Adipose tissue (tissue), 3 donors: Measurements from ENCODE around the gene SOCS6. TPM values are rescaled to one million over a fixed set of nuclear protein-coding genes. Genes with fewer than 3 reads are reported as not detected.

Experiments used
- H3K27ac ChIP-seq: one replicate; pipeline ENCODE4 v1.5.1; 2013; ENCODE audit warnings: low read depth, low read length
- WGBS, 3 donors: extraction: QIAGEN DNeasy Blood & Tissue Kit; methylation state at CpG; one replicate each; pipeline ENCODE4 v1.1.7; 2013; 5-methylcytosine and 5-hydroxymethylcytosine counted together
- polyA plus RNA-seq, 3 donors: library from polyadenylated mRNA; stranded (reverse); fragments of 200-250 nt; gene quantifications; one replicate each; pipeline ENCODE4 v1.2.3, GENCODE V29; 2013
- donor health status: healthy with polysubstance abuse.
- donor health status: Bipolar disorder and iron deficiency.
- donor health status: healthy.

SOCS6 gene
- polyA plus RNA-seq, 3 donors = 4.0 to 9.4 (median 4.5) TPM

DNA sequence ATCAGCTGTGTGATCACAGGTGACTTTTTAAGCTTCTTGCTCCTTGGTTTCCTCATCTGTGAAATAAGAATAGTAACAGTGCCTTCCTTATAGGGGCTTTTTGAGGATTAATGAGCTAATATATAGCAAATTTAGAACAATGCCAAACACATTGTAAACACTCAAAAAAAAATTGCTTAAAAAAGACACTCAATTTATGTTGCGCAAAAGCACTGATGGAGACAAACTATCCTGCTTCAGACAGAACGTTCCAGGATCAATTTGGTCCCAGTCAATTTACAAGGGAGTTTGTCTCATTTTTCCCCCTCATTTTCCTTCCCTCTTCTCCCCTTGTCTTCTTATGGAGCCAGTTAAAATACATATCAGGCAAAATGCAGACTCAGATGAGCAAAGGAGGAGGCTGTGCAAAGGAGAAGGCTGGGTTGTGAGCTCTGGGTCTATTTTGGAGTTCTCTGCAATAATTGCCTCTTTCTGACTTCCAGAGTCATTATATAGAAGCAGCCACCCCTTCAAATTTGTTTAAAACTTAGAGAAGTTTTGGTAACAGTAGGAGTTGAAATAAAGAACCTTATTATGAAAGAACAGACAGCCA, 83.7 kb downstream of the SOCS6 start:
- 80 to 91% (median 84%) methylated on average over 2 of the region's 2 CpGs for WGBS, 3 donors
- H3K27ac ChIP-seq = no peak overlapping the region

DNA sequence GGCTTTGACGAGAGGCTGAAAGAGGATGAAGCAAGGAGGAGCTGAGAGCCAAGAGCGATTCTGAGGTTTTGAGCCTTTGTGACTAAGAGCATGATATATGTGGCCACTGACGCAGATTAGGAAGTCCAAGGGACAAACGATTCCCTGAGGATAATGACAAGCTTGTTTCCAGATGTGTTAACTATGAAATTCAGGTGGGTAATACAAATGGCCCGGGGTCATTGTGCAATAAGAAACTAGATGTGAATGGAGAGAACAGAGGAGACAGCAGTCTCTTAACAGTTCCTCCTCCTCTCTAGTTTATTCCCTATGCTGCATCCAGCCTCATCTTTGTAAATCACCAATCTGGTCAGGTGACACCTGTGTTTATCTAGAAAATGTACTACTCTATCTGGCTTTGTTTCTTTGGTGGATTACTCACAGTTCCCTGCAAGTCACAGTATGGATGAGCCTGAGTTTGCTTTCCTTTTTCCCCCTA, 84.2 kb downstream of the SOCS6 start:
- H3K27ac ChIP-seq = no peak overlapping the region
- 44 to 65% (median 53%) methylated on average over 5 of the region's 5 CpGs for WGBS, 3 donors

DNA sequence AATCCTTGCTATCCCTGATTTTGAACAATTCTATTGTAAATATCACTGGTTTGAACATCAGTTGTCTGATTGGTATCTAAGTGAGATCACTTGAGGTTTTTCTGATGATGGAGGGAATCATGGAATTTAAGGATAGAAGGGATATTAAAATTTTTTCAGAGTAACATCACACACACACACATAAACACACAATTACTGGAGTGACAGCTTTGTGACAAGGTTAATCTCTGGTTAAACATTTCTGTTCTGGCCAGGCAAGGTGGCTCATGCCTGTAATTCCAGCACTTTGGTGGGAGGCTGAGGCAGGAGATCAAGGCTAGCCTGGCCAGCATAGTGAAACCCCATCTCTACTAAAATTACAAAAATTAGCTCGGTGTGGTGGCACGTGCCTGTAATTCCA, 85.3 kb downstream of the SOCS6 start:
- H3K27ac ChIP-seq = no peak overlapping the region
- WGBS, 3 donors = 90 to 100% (median 92%) methylated on average over 2 of the region's 2 CpGs

DNA sequence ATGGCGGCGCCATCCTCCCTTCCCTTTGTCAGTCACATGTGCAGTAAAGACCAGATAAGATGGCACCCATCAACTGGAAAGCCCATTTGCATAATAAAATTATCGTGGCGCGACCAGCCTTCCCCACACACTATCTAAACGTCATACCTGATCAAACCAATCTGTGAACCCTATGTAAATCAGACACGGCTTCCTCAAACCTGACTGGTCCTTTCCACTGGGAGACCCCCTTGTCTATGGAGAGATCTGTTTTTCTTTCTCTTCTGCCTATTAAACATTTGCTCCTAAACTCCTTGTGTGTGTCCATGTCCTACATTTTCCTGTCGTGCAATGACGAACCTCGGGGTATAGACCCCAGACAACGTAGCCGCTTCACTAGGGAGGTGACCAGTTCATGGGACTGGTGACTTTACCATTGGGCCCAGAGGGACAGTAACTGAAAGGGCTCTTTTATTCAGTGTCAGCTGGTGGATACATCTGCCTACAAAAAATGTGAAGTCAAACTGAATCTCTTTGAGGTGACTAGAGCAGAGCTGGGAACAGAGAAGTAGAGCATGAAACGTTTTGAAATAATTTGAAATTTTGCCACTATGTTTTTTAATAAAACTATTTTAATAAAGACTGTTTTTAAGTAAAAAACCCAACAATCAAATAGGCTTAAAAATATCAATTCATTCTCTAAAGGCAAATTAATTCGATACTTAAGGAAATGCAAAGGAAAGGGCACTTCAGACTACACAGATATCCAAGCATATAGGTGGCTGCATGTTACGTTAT, 87.5 kb downstream of the SOCS6 start:
- no peak overlapping the region for H3K27ac ChIP-seq
- 77 to 94% (median 93%) methylated on average over 15 of the region's 15 CpGs for WGBS, 3 donors

DNA sequence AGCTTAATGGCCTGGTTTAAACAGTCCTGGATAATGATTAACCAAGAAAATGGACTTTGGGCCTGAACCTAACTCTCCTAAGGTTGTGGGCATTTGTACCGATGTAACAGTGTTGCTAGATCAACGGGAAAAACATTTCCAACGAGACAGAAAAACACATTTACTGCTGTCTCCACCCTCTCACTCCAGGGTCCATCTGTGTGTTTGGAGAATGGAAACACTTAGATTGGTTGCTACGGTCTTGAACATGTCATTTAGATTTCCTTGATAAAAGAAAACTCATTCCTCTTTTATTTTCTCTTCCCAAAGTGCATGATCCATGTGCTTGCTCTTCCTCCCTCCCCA, 88.0 kb downstream of the SOCS6 start:
- WGBS, 3 donors = 16 to 75% (median 70%) methylated on average over 4 of the region's 4 CpGs
- no peak overlapping the region for H3K27ac ChIP-seq

DNA sequence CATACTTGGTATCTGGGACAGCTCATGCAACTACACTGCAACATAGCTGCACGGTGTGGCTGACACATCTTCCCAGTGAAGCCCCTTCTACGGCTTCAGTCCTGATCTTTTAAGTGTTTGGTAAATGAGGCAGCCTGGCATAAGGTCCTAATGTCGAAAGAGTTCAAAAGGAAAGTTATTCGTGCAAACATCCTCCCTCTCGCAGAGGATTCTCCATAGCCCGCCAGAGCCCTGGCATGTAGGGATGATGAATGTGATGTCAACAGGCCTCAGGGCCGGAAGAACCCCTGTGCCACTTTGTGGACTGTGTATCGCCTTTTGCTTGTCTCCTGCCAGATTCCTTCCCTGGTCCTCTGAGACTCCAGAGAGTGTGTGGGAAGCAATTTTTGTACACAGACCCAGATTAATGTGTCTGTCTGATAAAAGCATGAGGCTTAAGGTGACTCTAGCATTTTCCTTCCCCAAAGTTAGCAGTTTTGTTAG, 88.5 kb downstream of the SOCS6 start:
- H3K27ac ChIP-seq = no peak overlapping the region
- 27 to 51% (median 51%) methylated on average over 8 of the region's 8 CpGs for WGBS, 3 donors

DNA sequence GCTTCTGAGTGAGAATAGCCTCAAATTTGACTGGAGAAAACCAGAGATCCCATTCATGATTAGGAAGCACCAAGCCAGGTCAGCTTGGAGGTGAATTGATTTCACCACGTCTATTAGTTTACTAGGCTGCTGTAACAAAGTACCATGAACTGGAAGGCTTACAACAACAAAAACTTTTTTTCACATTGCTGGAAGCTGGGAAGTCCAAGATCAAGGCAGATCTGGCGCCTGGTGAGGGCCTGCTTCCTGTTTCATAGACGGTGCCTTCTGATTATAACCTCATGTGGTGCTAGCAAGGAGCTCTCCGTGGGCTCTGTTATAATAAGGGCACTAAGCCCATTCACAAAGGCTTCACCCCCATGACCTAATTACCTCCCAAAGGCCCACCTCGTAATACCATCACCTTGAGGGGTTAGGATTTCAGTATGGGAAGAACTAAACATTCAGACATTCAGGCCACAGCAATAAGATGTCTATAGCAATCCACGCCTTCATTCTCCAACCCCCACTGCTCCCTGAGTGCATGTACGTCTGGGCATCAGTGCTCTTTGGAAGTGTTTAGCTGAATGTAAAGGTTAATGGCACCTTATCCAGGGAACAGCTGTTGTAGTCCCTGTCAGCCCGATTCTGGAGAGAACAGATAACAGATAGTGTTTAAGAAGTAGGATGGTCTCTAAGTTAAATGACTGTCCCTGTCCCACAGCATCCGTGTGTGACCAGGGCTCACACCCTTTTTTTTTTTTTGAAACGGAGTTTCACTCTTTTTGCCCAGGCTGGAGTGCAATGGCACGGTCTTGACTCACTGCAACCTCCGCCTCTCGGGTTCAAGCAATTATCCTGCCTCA, 89.2 kb downstream of the SOCS6 start:
- no peak overlapping the region for H3K27ac ChIP-seq
- 63 to 64% (median 63%) methylated on average over 12 to 13 of the region's 13 CpGs for WGBS, 3 donors

Other genes with a start within 250 kb of the SOCS6 start
- gene RTTN, start 83.4 kb upstream of the SOCS6 start, polyA plus RNA-seq = 1 to 10 TPM; 2.6 to 3.0 (median 2.8) TPM